Kidney epithelial cell (primary cell): ENCODE results near the gene KLHDC8A. TPM values are rescaled to one million over a fixed set of nuclear protein-coding genes. Genes with fewer than 3 reads are reported as not detected.
"Not testable (repeated sequence)": the region's sequence is repeated elsewhere in the genome, so short reads cannot be mapped to it uniquely, and the experiment has no call there.

Experiments used
- DNase-seq: peaks from one replicate; pipeline ENCODE4 v3.0.0-alpha.2; 2010; ENCODE audit warnings: low read depth
- H3K27me3 ChIP-seq: 2 replicates; pipeline ENCODE4 v1.6.0; 2011; ENCODE audit warnings: low read length; ENCODE audit not compliant: control insufficient read depth, insufficient read depth
- H3K36me3 ChIP-seq: 2 replicates; pipeline ENCODE4 v1.5.1; 2011; ENCODE audit warnings: low read length; ENCODE audit not compliant: control insufficient read depth, insufficient read depth
- H3K4me3 ChIP-seq: 2 replicates; pipeline ENCODE4 v1.5.1; 2011; ENCODE audit warnings: low read depth, mild to moderate bottlenecking, control low read depth, low read length
- CTCF ChIP-seq: IDR thresholded peaks from 2 replicates; pipeline ENCODE4 v1.5.1; 2011; ENCODE audit warnings: mild to moderate bottlenecking, moderate library complexity, low read length, control low read depth, inconsistent platforms; ENCODE audit not compliant: insufficient read depth, poor library complexity, severe bottlenecking
- total RNA-seq: library from RNA; depleted of rRNA; stranded (reverse); fragments of >200 nt; gene quantifications from 2 replicates; pipeline ENCODE4 v1.2.3, GENCODE V29; 2015

The KLHDC8A gene
- total RNA-seq, 1 donor from 2014 or later, result 16.5 TPM

GRCh38 chr1:205300149-205300548, 56.6 kb downstream of the KLHDC8A start:
- H3K27me3 ChIP-seq, result no peaks in the 10 kb centered on the region
- TF ChIP-seq CTCF, result no peak
- no peak overlapping the region for H3K4me3 ChIP-seq
- peaks cover 5% of the 10 kb centered on the region for H3K36me3 ChIP-seq
- no peak for DNase-seq

GRCh38 chr1:205298191-205298994, 58.3 kb downstream of the KLHDC8A start:
- Histone ChIP-seq H3K27me3 (no peaks in the 10 kb centered on the region), H3K36me3 (peaks cover 4% of the 10 kb centered on the region), H3K4me3 (no peak overlapping the region)
- no peak for TF ChIP-seq CTCF
- DNase-seq, result peak; percentile 95

DNA sequence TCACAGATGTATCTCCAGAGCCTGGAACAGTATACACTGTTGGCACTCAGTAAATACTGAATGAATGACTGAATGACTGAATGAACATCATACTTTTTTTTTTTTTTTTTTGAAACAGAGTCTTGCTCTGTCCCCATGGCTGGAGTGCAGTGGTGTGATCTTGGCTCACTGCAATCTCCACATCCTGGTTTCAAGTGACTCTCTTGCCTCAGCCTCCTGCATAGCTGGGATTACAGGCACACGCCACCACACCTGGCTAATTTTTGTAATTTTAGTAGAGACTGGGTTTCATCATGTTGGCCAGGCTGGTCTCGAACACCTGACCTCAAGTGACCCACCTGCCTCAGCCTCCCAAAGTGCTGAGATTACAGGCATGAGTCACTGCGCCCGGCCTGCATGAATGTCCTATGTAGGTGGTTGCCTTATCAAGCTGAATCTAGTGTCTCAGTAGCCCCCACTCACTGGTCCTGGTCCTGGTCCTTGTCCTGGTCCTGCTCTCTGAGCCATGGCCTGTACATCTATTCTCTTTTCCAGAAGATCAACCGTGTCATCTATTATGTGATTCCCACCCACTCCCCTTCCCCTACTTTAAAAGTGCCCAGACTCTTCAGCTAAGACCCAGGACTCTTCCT, 59.1 kb downstream of the KLHDC8A start:
- H3K27me3 ChIP-seq, H3K36me3 ChIP-seq, DNase-seq, H3K4me3 ChIP-seq: not testable (repeated sequence)

DNA sequence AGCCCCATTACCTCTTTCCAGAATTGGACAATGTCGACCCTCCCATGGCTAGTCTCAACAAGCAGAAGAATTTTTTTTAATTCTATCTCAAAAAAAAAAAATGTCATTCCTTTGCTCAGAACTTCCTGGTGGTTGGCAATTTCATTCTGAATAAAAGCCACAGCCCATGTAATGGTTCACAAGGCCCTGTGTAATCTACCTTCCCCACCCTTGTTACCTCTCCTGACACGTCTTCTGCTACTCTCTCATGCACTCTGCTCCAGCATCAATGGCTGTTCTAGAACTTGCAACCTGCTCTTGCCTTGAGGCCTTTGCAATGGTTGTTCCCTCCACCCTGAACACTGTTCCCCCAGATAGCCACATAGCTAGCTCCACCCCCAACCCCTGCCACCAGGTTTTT, 60.6 kb downstream of the KLHDC8A start:
- TF ChIP-seq CTCF, result no peak
- no peak overlapping the region for H3K4me3 ChIP-seq
- no peaks in the 10 kb centered on the region for H3K27me3 ChIP-seq
- no peak for DNase-seq
- no peaks in the 10 kb centered on the region for H3K36me3 ChIP-seq

DNA sequence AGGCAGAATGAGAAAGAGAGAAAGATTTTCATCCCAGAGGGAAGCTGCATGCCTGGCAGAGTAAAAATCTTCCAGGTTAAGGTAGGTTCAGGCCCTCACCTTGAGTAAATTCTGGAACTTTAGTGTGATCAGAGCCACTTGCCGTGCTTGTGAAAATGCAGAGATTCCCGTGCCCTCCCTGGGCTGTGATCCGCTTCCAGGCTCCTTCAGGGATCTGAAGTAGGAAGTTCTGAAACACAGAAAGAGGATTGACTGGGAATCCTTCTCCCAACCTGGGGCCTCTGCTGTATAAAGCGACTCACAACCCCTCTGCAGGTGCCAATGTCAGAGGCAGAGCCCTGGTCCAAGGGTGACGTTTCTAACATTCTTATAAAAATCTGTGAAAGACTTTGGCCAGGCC, 61.8 kb downstream of the KLHDC8A start:
- DNase-seq, result no peak
- no peaks in the 10 kb centered on the region for H3K27me3 ChIP-seq
- TF ChIP-seq CTCF, result no peak
- H3K36me3 ChIP-seq, result no peaks in the 10 kb centered on the region
- H3K4me3 ChIP-seq, result no peak overlapping the region

DNA sequence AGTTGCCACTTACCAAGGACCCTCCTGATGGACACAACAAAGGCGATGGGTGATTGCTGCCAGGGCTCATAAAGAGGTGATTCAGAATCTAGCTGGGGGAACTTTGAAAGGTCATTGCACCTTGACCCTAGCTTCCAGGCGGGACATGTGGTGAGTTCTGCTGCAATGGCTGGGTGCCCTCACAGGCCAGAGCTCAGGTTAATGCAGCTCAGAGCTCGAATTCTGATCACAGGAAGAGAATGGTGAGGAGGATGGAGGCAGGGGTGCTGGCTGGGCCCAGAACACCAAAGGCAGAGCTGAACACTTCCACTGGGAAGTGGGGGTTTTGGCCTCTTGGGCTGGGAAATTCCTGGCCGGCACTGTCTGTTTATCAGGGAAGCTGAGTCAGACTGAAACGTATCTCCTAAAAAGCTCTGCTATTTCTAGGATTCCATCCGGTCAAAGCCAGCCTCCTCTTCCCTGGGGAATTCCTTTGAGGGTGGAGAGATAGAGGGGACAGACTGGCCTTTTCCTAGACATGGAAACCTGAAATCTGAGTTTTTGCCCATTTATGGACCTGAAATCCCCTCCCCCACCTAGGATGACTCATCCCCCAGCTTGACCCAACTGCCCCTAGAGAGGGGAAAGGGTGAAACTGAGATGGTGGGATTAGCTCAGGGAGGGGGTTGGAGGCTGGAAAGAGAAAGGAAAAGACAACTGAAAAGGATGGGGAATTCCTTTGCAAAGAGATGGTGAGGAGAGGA, 62.4 kb downstream of the KLHDC8A start:
- no peak overlapping the region for H3K4me3 ChIP-seq
- no peaks in the 10 kb centered on the region for H3K27me3 ChIP-seq
- no peak for TF ChIP-seq CTCF
- peak; percentile 85 for DNase-seq
- H3K36me3 ChIP-seq, result no peaks in the 10 kb centered on the region
